ENCODE data around the gene HS1BP3.

- TF ChIP-seq CTCF (IDR thresholded peaks at IDR 0.05) (no peak), POLR2A (IDR thresholded peaks at IDR 0.05) (no peak)
Observed at GRCh38 chr2:20616341-20616871, 34.5 kb downstream of the HS1BP3 start.
